GM12875 (cell line): ENCODE data around the gene SLC38A8.

Source experiments
- H3K4me3 ChIP-seq: one replicate; pipeline ENCODE4 v1.5.1; 2011; ENCODE audit warnings: low read depth, low read length, control low read depth
- CTCF ChIP-seq: IDR thresholded peaks from 2 replicates; pipeline ENCODE4 v1.5.1; 2011; ENCODE audit warnings: low read depth, mild to moderate bottlenecking, control low read depth, inconsistent platforms, low read length, moderate library complexity, borderline replicate concordance; ENCODE audit not compliant: insufficient read depth

SLC38A8 gene

DNA sequence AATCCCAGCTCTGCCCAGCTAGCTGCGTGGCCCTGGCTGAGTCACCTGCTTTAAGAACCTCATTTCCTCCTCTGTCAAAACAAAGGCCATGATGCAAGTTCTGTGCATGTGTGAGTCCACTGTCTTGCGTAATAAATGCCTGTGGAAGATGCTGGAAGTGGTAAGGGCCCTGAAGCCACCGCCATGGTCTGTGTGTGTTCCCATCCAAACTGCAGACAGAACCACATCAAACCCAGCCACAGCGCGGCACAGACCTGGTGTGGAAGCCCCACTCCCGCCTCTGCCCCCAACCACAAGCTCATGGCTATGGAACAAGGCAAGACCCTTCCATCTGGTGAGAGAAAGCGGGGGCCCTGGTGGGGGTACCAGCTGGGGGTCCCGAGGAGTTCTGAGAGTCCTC lies 48.5 kb downstream of the SLC38A8 start:
- H3K4me3 ChIP-seq: no peak overlapping the region
- no peak for TF ChIP-seq CTCF

DNA sequence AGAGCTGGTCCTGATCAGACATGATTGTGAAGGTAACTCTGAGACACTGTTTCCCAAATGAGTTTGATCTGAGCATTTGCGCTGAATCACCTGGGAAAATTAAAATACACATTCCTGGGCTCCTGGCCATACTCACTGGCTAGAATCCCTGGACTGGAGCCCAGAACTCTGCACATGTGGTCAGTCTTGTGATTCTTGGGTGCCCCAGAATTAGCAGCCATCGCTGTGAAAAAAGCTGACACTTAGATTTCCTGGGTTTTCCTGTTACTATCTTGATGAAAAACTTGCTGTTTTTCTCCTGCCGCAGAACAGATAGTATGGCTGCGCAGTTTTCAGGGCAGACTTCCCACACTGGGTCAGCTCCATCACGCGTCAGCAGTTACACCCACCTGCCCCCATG lies 50.0 kb downstream of the SLC38A8 start:
- no peak overlapping the region for H3K4me3 ChIP-seq
- TF ChIP-seq CTCF: no peak

DNA sequence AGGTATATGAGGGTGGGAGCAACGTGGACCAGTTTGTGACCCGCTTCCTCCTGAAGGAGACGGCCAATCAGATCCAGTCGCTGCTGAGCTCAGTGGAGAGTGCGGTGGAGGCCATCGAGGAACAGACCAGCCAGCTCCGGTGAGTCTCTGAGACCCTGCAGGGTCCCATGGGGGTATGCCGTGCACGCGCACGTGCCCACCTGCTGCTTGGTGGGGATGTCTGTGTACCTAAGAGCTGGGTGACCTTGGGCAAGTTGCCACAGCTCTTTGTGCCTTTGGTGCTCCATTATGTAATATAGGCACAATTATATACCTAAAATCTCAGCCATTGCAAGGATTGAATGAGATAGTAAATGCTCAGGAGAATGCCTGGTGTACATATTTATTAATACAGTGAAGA lies 52.1 kb downstream of the SLC38A8 start:
- no peak for TF ChIP-seq CTCF
- no peak overlapping the region for H3K4me3 ChIP-seq

DNA sequence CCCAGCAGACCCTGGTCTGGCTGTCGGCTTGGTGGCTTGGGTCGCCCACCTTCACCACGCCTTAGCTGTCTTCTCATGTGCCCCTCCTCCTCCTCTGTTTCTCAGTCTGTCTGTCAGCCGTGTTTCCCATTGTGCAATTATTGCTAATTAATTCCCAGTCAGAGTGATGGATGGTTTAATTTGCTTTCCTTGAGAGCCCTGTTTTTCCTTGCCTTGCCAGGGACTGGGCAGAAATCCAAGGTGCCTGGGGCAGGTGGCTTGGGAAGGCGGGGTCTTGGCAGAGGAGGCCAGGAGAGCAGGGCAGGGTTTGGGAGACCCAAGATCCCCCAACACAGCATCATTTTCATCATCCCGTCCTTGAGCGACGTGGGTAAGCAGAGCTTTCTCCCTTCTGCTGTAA lies 53.3 kb downstream of the SLC38A8 start:
- no peak for TF ChIP-seq CTCF
- H3K4me3 ChIP-seq: no peak overlapping the region

DNA sequence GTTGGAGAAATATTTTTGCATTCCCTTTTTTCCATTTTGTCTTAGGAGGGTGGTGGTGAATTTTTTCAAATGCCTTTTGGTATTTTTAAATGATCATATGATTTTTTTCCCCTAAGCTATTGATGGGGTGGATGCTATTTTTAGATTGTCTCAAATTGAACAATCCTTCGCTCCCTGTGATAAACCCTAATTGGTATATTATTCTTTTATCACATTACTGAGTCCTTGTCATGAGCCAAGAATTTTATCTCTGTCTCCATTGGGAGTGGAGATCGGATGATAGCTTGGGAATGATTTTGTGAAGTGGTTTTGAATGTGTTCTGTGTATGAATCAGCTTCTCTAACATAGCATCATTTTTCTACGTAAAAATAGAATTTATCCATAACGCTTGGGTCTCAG lies 59.1 kb downstream of the SLC38A8 start:
- TF ChIP-seq CTCF: no peak
- no peak overlapping the region for H3K4me3 ChIP-seq

GRCh38 chr16:83981799-83982198 lies 60.8 kb downstream of the SLC38A8 start:
- no peak overlapping the region for H3K4me3 ChIP-seq
- TF ChIP-seq CTCF: no peak

DNA sequence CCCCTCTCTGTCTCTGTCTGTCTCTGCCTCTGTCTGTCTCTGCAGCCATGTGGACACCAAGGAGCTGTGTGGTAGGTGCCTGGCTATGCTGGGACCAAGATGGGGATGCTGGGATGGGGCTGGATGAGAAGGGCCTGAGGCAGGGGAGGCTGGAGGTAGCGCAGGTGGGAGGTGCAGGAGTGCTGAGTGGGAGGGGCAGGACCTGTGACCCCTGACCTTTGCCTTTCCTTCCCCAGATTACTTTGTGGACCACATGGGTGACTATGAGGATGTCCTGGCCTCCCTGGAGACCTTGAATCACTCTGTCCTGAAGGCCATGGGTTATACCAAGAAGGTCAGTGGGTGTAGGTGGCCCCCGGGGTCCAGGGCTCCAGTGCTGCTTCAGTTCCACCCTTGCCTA lies 61.8 kb downstream of the SLC38A8 start:
- TF ChIP-seq CTCF: no peak
- no peak overlapping the region for H3K4me3 ChIP-seq
